HG03354 (cell line): ENCODE data around the gene ANO1.
"Not testable (repeated sequence)": the region's sequence is repeated elsewhere in the genome, so short reads cannot be mapped to it uniquely, and the experiment has no call there.

Source experiments
- ATAC-seq: cut with Tn5 transposase; IDR thresholded peaks from one replicate; pipeline ENCODE4 v1.9.1; 2021; ENCODE audit warnings: mild to moderate bottlenecking; ENCODE audit not compliant: unreplicated experiment, poor library complexity, severe bottlenecking

Gene ANO1

GRCh38 chr11:70078095-70078780, at the start of gene ANO1:
TSS of gene ANO1 (plus strand) at chr11:70078317. CDS start at chr11:70078607, 290 bp downstream.
- no peak for ATAC-seq

- no peak for ATAC-seq
Observed at GRCh38 chr11:70029115-70029860, 48.8 kb upstream of the ANO1 start.

- ATAC-seq, result no peak
Observed at GRCh38 chr11:70029861-70030380, 48.2 kb upstream of the ANO1 start.

- no peak for ATAC-seq
Observed at GRCh38 chr11:70030412-70030811, 47.7 kb upstream of the ANO1 start.

- ATAC-seq, result no peak
Observed at GRCh38 chr11:70031631-70032469, 46.3 kb upstream of the ANO1 start.

GRCh38 chr11:70032470-70032795, 45.7 kb upstream of the ANO1 start:
- ATAC-seq, result no peak

- ATAC-seq, result no peak
Observed at GRCh38 chr11:70032943-70033710, 45.0 kb upstream of the ANO1 start.

- ATAC-seq, result no peak
Observed at GRCh38 chr11:70033711-70034070, 44.4 kb upstream of the ANO1 start.

- ATAC-seq, result no peak
Observed at GRCh38 chr11:70034740-70035365, 43.3 kb upstream of the ANO1 start.

GRCh38 chr11:70035665-70036064, 42.5 kb upstream of the ANO1 start:
- not testable (repeated sequence) for ATAC-seq

GRCh38 chr11:70036971-70037882, 40.9 kb upstream of the ANO1 start:
- no peak for ATAC-seq

GRCh38 chr11:70038034-70038834, 39.9 kb upstream of the ANO1 start:
- ATAC-seq, result no peak

GRCh38 chr11:70040452-70040851, 37.7 kb upstream of the ANO1 start:
- ATAC-seq, result no peak

GRCh38 chr11:70040869-70041501, 37.1 kb upstream of the ANO1 start:
- no peak for ATAC-seq

GRCh38 chr11:70043482-70043881, 34.6 kb upstream of the ANO1 start:
- ATAC-seq, result no peak

- no peak for ATAC-seq
Observed at GRCh38 chr11:70046089-70046488, 32.0 kb upstream of the ANO1 start.
